ENCODE measurements around the gene DSCAML1. TPM values are rescaled to one million over a fixed set of nuclear protein-coding genes. Genes with fewer than 3 reads are reported as not detected.

DSCAML1 gene
- total RNA-seq, 1 donor from 2014 or later = 0.22 TPM

GRCh38 chr11:117719480-117719879 is 77.5 kb downstream of the DSCAML1 start:
- DNase-seq (ENCODE audit: missing footprints) (no peak), ATAC-seq (no peak)
- intact Hi-C loops (cut with DNase I) = loop anchor here (10.0 kb wide), 1 partner anchor 105 kb away; no protein-coding TSS in a partner anchor

GRCh38 chr11:117717485-117718314 is 79.3 kb downstream of the DSCAML1 start:
- DNase-seq (ENCODE audit: missing footprints) (no peak), ATAC-seq (peak; percentile 23)
- intact Hi-C loops (cut with DNase I) = loop anchor here (10.0 kb wide), 1 partner anchor 103 kb away; no protein-coding TSS in a partner anchor

- intact Hi-C loops (cut with DNase I) = loop anchor here (10.0 kb wide), 1 partner anchor 102 kb away; no protein-coding TSS in a partner anchor
- ATAC-seq (no peak), DNase-seq (ENCODE audit: missing footprints) (no peak)
These were observed 80.2 kb downstream of the DSCAML1 start for GRCh38 chr11:117716521-117717440.

- intact Hi-C loops (cut with DNase I) = loop anchor here (10.0 kb wide), 1 partner anchor 101 kb away; no protein-coding TSS in a partner anchor
- no peak for DNase-seq (ENCODE audit: missing footprints)
- no peak for ATAC-seq
These were observed 81.2 kb downstream of the DSCAML1 start for GRCh38 chr11:117715801-117716200.

- no peak for ATAC-seq
- intact Hi-C loops (cut with DNase I) = loop anchor here (10.0 kb wide), 1 partner anchor 99 kb away; no protein-coding TSS in a partner anchor
- DNase-seq (ENCODE audit: missing footprints) = no peak
These were observed 83.5 kb downstream of the DSCAML1 start for GRCh38 chr11:117713538-117713991.

GRCh38 chr11:117712530-117712929 is 84.5 kb downstream of the DSCAML1 start:
- no peak for ATAC-seq
- intact Hi-C loops (cut with DNase I) = loop anchor here (10.0 kb wide), 1 partner anchor 98 kb away; no protein-coding TSS in a partner anchor
- no peak for DNase-seq (ENCODE audit: missing footprints)

- DNase-seq (ENCODE audit: missing footprints) (no peak), ATAC-seq (no peak)
- intact Hi-C loops (cut with DNase I) = loop anchor here (10.0 kb wide), 1 partner anchor 97 kb away; no protein-coding TSS in a partner anchor
These were observed 85.7 kb downstream of the DSCAML1 start for GRCh38 chr11:117711331-117711730.

- DNase-seq (ENCODE audit: missing footprints) (no peak), ATAC-seq (no peak)
- intact Hi-C loops (cut with DNase I) = loop anchor here (10.0 kb wide), 1 partner anchor 95 kb away; no protein-coding TSS in a partner anchor
These were observed 86.8 kb downstream of the DSCAML1 start for GRCh38 chr11:117710211-117710610.

- no peak for ATAC-seq
- DNase-seq (ENCODE audit: missing footprints) = no peak
- intact Hi-C loops (cut with DNase I) = no loop called here
These were observed 90.6 kb downstream of the DSCAML1 start for GRCh38 chr11:117706322-117706814.

- intact Hi-C loops (cut with DNase I) = no loop called here
- DNase-seq (ENCODE audit: missing footprints) (no peak), ATAC-seq (no peak)
These were observed 91.2 kb downstream of the DSCAML1 start for GRCh38 chr11:117705866-117706265.

- no peak for ATAC-seq
- DNase-seq (ENCODE audit: missing footprints) = no peak
- intact Hi-C loops (cut with DNase I) = no loop called here
These were observed 92.5 kb downstream of the DSCAML1 start for GRCh38 chr11:117704395-117705100.

- intact Hi-C loops (cut with DNase I) = no loop called here
- ATAC-seq (no peak), DNase-seq (ENCODE audit: missing footprints) (no peak)
These were observed 93.9 kb downstream of the DSCAML1 start for GRCh38 chr11:117702946-117703598.

GRCh38 chr11:117701781-117702180 is 95.2 kb downstream of the DSCAML1 start:
- no peak for ATAC-seq
- intact Hi-C loops (cut with DNase I) = no loop called here
- no peak for DNase-seq (ENCODE audit: missing footprints)

- ATAC-seq (no peak), DNase-seq (ENCODE audit: missing footprints) (no peak)
- intact Hi-C loops (cut with DNase I) = no loop called here
These were observed 96.5 kb downstream of the DSCAML1 start for GRCh38 chr11:117700551-117700950.

GRCh38 chr11:117697319-117697718 is 99.7 kb downstream of the DSCAML1 start:
- DNase-seq (ENCODE audit: missing footprints) (no peak), ATAC-seq (no peak)
- intact Hi-C loops (cut with DNase I) = no loop called here

- intact Hi-C loops (cut with DNase I) = no loop called here
- ATAC-seq = no peak
- DNase-seq (ENCODE audit: missing footprints) = no peak
These were observed 100.5 kb downstream of the DSCAML1 start for GRCh38 chr11:117696540-117696939.

- DNase-seq (ENCODE audit: missing footprints) (no peak), ATAC-seq (no peak)
- intact Hi-C loops (cut with DNase I) = no loop called here
These were observed 103.7 kb downstream of the DSCAML1 start for GRCh38 chr11:117693344-117693743.

GRCh38 chr11:117691516-117691915 is 105.5 kb downstream of the DSCAML1 start:
- intact Hi-C loops (cut with DNase I) = no loop called here
- DNase-seq (ENCODE audit: missing footprints) (no peak), ATAC-seq (peak; percentile 46)

Measured in Right ventricle myocardium inferior (tissue), 1 donor.